ENCODE measurements around the gene LRRC75A.

DNA sequence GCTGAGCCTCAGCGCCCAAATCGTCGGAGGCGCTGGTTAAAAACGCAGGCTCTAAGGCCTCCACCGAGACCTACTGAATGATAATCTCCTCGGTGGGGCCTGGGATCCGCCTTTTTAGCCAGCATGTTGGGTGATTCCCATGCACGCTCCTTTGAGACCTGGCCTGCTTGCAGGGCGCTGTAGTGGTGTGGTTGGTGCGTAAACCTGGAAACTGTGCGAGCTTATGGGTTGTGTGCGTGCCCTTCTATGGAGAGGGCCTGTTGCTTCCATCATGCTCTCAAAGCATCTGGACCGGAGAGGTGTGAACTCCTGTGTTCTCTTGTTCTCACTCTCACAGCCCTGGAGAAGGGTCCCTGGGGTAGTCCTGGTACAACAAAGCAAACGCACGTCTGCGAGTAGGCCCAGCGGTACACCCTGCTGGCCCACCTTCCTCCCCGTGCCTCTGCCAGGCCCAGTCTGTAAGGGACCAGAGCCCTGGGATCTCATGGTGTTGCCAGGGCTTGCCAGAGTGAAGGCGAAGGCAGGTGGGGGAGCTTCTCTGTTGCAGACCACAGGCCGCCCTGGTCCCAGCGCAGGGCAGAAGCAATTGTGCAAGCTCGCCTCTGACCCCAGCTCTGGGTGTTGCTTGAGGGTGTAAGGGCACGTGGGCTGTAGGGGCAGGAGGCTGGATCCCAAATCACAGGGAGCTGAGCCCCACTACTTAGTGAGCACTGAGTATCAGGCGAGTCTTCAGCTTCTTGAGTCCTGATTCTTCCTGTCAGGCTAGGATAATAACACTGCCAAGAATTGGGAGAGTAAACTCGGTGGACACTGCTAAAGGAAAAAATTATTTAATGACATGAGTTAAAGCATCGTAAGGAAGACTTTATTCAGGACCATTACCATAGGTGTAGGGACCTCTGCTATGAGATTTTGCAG lies 879 bp upstream of the LRRC75A start:
- TF ChIP-seq, protein P1, sequence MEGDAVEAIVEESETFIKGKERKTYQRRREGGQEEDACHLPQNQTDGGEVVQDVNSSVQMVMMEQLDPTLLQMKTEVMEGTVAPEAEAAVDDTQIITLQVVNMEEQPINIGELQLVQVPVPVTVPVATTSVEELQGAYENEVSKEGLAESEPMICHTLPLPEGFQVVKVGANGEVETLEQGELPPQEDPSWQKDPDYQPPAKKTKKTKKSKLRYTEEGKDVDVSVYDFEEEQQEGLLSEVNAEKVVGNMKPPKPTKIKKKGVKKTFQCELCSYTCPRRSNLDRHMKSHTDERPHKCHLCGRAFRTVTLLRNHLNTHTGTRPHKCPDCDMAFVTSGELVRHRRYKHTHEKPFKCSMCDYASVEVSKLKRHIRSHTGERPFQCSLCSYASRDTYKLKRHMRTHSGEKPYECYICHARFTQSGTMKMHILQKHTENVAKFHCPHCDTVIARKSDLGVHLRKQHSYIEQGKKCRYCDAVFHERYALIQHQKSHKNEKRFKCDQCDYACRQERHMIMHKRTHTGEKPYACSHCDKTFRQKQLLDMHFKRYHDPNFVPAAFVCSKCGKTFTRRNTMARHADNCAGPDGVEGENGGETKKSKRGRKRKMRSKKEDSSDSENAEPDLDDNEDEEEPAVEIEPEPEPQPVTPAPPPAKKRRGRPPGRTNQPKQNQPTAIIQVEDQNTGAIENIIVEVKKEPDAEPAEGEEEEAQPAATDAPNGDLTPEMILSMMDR (IDR thresholded peaks at IDR 0.05): no peak
- no peak for TF ChIP-seq POLR2AphosphoS5 (IDR thresholded peaks at IDR 0.05)
- TF ChIP-seq POLR2A (IDR thresholded peaks at IDR 0.05): no peak
